Measurements from ENCODE around the gene PLPP1.

The PLPP1 gene

GRCh38 chr5:55572020-55572419, 37.3 kb upstream of the PLPP1 start:
- no peaks in the 10 kb centered on the region for H3K79me2 ChIP-seq (ENCODE audit: control insufficient read depth, low read length)
- no peaks in the 10 kb centered on the region for H3K4me1 ChIP-seq (ENCODE audit: control insufficient read depth, low read length)
- no peaks in the 10 kb centered on the region for H3F3A ChIP-seq (ENCODE audit: control insufficient read depth, insufficient read depth)
- H3K9me3 ChIP-seq (ENCODE audit: control insufficient read depth, insufficient read depth, low read length), result no peaks in the 10 kb centered on the region
- no peak overlapping the region for H3K4me3 ChIP-seq (ENCODE audit: low read length)
- TF ChIP-seq EZH2phosphoT487 (IDR thresholded peaks at IDR 0.05; ENCODE audit: borderline replicate concordance, low read length) (no peak), CTCF (IDR thresholded peaks at IDR 0.05; ENCODE audit: low read depth, low read length, poor library complexity, severe bottlenecking) (no peak)
- no peaks in the 10 kb centered on the region for H4K20me1 ChIP-seq (ENCODE audit: control insufficient read depth, insufficient read depth, low read depth, low read length)
- H3K36me3 ChIP-seq (ENCODE audit: control insufficient read depth, low read length), result no peaks in the 10 kb centered on the region
- H3K9me2 ChIP-seq (replicated peaks; ENCODE audit: control insufficient read depth, low read length), result no peaks in the 10 kb centered on the region
- H3K27ac ChIP-seq (ENCODE audit: low read depth, low read length), result no peak overlapping the region
- H3K4me2 ChIP-seq (ENCODE audit: low read length), result no peak overlapping the region
- peaks cover 12% of the 10 kb centered on the region; the same call in 1 of the 2 replicates for H3K27me3 ChIP-seq (ENCODE audit: control insufficient read depth, low read length)

- Histone ChIP-seq H3K9me3 (ENCODE audit: control insufficient read depth, insufficient read depth, low read length) (no peaks in the 10 kb centered on the region), H3K36me3 (ENCODE audit: control insufficient read depth, low read length) (no peaks in the 10 kb centered on the region), H3K9me2 (replicated peaks; ENCODE audit: control insufficient read depth, low read length) (no peaks in the 10 kb centered on the region), H4K20me1 (ENCODE audit: control insufficient read depth, insufficient read depth, low read depth, low read length) (no peaks in the 10 kb centered on the region), H3K4me2 (ENCODE audit: low read length) (no peak overlapping the region), H3F3A (ENCODE audit: control insufficient read depth, insufficient read depth) (no peaks in the 10 kb centered on the region), H3K27me3 (ENCODE audit: control insufficient read depth, low read length) (peaks cover under 1% of the 10 kb centered on the region; the same call in 1 of the 2 replicates), H3K4me1 (ENCODE audit: control insufficient read depth, low read length) (no peaks in the 10 kb centered on the region), H3K79me2 (ENCODE audit: control insufficient read depth, low read length) (no peaks in the 10 kb centered on the region), H3K4me3 (ENCODE audit: low read length) (no peak overlapping the region), H3K27ac (ENCODE audit: low read depth, low read length) (no peak overlapping the region)
- TF ChIP-seq CTCF (IDR thresholded peaks at IDR 0.05; ENCODE audit: low read depth, low read length, poor library complexity, severe bottlenecking), result no peak
- TF ChIP-seq EZH2phosphoT487 (IDR thresholded peaks at IDR 0.05; ENCODE audit: borderline replicate concordance, low read length), result no peak
Observed at GRCh38 chr5:55570570-55570969, 35.8 kb upstream of the PLPP1 start.

- no peaks in the 10 kb centered on the region for H3K9me3 ChIP-seq (ENCODE audit: control insufficient read depth, insufficient read depth, low read length)
- H3K4me1 ChIP-seq (ENCODE audit: control insufficient read depth, low read length), result no peaks in the 10 kb centered on the region
- no peak for TF ChIP-seq CTCF (IDR thresholded peaks at IDR 0.05; ENCODE audit: low read depth, low read length, poor library complexity, severe bottlenecking)
- no peak for TF ChIP-seq EZH2phosphoT487 (IDR thresholded peaks at IDR 0.05; ENCODE audit: borderline replicate concordance, low read length)
- no peak overlapping the region for H3K27ac ChIP-seq (ENCODE audit: low read depth, low read length)
- H4K20me1 ChIP-seq (ENCODE audit: control insufficient read depth, insufficient read depth, low read depth, low read length), result no peaks in the 10 kb centered on the region
- H3K4me2 ChIP-seq (ENCODE audit: low read length), result no peak overlapping the region
- no peaks in the 10 kb centered on the region for H3K27me3 ChIP-seq (ENCODE audit: control insufficient read depth, low read length)
- no peaks in the 10 kb centered on the region for H3K36me3 ChIP-seq (ENCODE audit: control insufficient read depth, low read length)
- no peaks in the 10 kb centered on the region for H3F3A ChIP-seq (ENCODE audit: control insufficient read depth, insufficient read depth)
- no peaks in the 10 kb centered on the region for H3K79me2 ChIP-seq (ENCODE audit: control insufficient read depth, low read length)
- no peak overlapping the region for H3K4me3 ChIP-seq (ENCODE audit: low read length)
- H3K9me2 ChIP-seq (replicated peaks; ENCODE audit: control insufficient read depth, low read length), result no peaks in the 10 kb centered on the region
Observed at GRCh38 chr5:55570026-55570425, 35.3 kb upstream of the PLPP1 start.

GRCh38 chr5:55569513-55569865, 34.7 kb upstream of the PLPP1 start:
- H3K36me3 ChIP-seq (ENCODE audit: control insufficient read depth, low read length), result no peaks in the 10 kb centered on the region
- TF ChIP-seq CTCF (IDR thresholded peaks at IDR 0.05; ENCODE audit: low read depth, low read length, poor library complexity, severe bottlenecking) (no peak), EZH2phosphoT487 (IDR thresholded peaks at IDR 0.05; ENCODE audit: borderline replicate concordance, low read length) (no peak)
- H3K9me2 ChIP-seq (replicated peaks; ENCODE audit: control insufficient read depth, low read length), result no peaks in the 10 kb centered on the region
- H3K27ac ChIP-seq (ENCODE audit: low read depth, low read length), result no peak overlapping the region
- H3K27me3 ChIP-seq (ENCODE audit: control insufficient read depth, low read length), result no peaks in the 10 kb centered on the region
- H3F3A ChIP-seq (ENCODE audit: control insufficient read depth, insufficient read depth), result no peaks in the 10 kb centered on the region
- H3K4me3 ChIP-seq (ENCODE audit: low read length), result no peak overlapping the region
- H3K4me2 ChIP-seq (ENCODE audit: low read length), result no peak overlapping the region
- no peaks in the 10 kb centered on the region for H3K4me1 ChIP-seq (ENCODE audit: control insufficient read depth, low read length)
- H4K20me1 ChIP-seq (ENCODE audit: control insufficient read depth, insufficient read depth, low read depth, low read length), result no peaks in the 10 kb centered on the region
- H3K79me2 ChIP-seq (ENCODE audit: control insufficient read depth, low read length), result no peaks in the 10 kb centered on the region
- H3K9me3 ChIP-seq (ENCODE audit: control insufficient read depth, insufficient read depth, low read length), result no peaks in the 10 kb centered on the region
